A549 (cell line): ENCODE data around the gene PFKFB3. TPM values are rescaled to one million over a fixed set of nuclear protein-coding genes. Genes with fewer than 3 reads are reported as not detected.
A peak's percentile ranks its signal among the peaks of the same experiment; 100 is the strongest.

ENCODE experiments used
- ATAC-seq, 2 experiments: fragments of 200-7000 bp in 1 of 2; fragments of >200 bp in 1 of 2; cut with Nextera tagmentation in 1 of 2; cut with Tn5 transposase in 1 of 2; 3 replicates each; pipeline versions ENCODE4 v1.8.0 to v1.9.1; 2018 to 2020; ENCODE audit warnings: mild to moderate bottlenecking in 1 of 2, moderate library complexity in 1 of 2
- CTCF ChIA-PET: fragments of 300-600 bp; sonication (Branson Sonifier 250); formaldehyde crosslinking; extraction: SDS; loops from one replicate; lab custom pipeline; 2021; ENCODE audit warnings: antibody characterized with exemption, inconsistent platforms; lab: Yijun Ruan, JAX
- POLR2A ChIA-PET: fragments of 350-600 bp; formaldehyde crosslinking; extraction: SDS; loops from one replicate; lab custom pipeline; 2021; ENCODE audit warnings: antibody characterized with exemption, inconsistent platforms; lab: Yijun Ruan, JAX
- DNase-seq, 2 experiments: peaks; one replicate each; pipeline versions ENCODE4 v3.0.0 to v3.0.0-alpha.2; 2011 to 2016; ENCODE audit warnings: low read depth in 1 of 2, low spot score in 1 of 2
- FAIRE-seq: peaks from 2 replicates; lab custom pipeline; 2011; peaks lifted over from hg19 to GRCh38; lab: Jason Lieb, UNC
- H3K27ac ChIP-seq, 2 experiments: fragments of >200 bp; sonication (Bioruptor Twin); formaldehyde crosslinking; 3 replicates each; pipeline ENCODE4 v1.5.1; 2016 to 2017
- H3K4me1 ChIP-seq: fragments of >200 bp; sonication (Bioruptor Twin); formaldehyde crosslinking; 3 replicates; pipeline ENCODE4 v1.6.1; 2016
- H3K4me2 ChIP-seq: fragments of >200 bp; sonication (Bioruptor Twin); formaldehyde crosslinking; 3 replicates; pipeline ENCODE4 v1.6.1; 2016
- H3K4me3 ChIP-seq: fragments of >200 bp; sonication (Bioruptor Twin); formaldehyde crosslinking; 3 replicates; pipeline ENCODE4 v1.5.1; 2016
- H3K9me3 ChIP-seq: fragments of >200 bp; sonication (Bioruptor Twin); formaldehyde crosslinking; 3 replicates; pipeline ENCODE4 v1.6.1; 2016
- CBX8 ChIP-seq: fragments of 200-600 bp; sonication (generic); IDR thresholded peaks from 2 replicates; pipeline ENCODE4 v1.6.1; 2016
- ESRRA ChIP-seq: fragments of 150-350 bp; IDR thresholded peaks from 2 replicates; pipeline ENCODE4 v1.6.1; 2014; ENCODE audit warnings: mild to moderate bottlenecking, low read length, borderline replicate concordance
- GATA3 ChIP-seq: IDR thresholded peaks from 2 replicates; pipeline ENCODE4 v1.6.1; 2012; ENCODE audit warnings: borderline replicate concordance
- HDAC2 ChIP-seq: fragments of 200-600 bp; sonication (generic); IDR thresholded peaks from 2 replicates; pipeline ENCODE4 v1.6.1; 2016
- JUN ChIP-seq, 2 experiments: fragments of >200 bp; sonication (Bioruptor Twin); formaldehyde crosslinking; IDR thresholded peaks; 2 replicates in 1 of 2; 3 replicates in 1 of 2; pipeline ENCODE4 v1.6.1; 2016 to 2017
- JUNB ChIP-seq: fragments of >200 bp; sonication (Bioruptor Twin); formaldehyde crosslinking; IDR thresholded peaks from 2 replicates; pipeline ENCODE4 v1.6.1; 2016
- KDM1A ChIP-seq: fragments of 200-600 bp; sonication (generic); IDR thresholded peaks from 2 replicates; pipeline ENCODE4 v1.6.1; 2016; ENCODE audit warnings: low read depth, mild to moderate bottlenecking
- MAFK ChIP-seq: fragments of 450-650 bp; IDR thresholded peaks from 2 replicates; pipeline ENCODE4 v1.6.1; 2014; ENCODE audit not compliant: partially characterized antibody
- NR3C1 ChIP-seq: fragments of >200 bp; sonication (Bioruptor Twin); formaldehyde crosslinking; IDR thresholded peaks from 3 replicates; pipeline ENCODE4 v1.6.1; 2017
- PHF8 ChIP-seq: fragments of 200-600 bp; sonication (generic); IDR thresholded peaks from 2 replicates; pipeline ENCODE4 v1.6.1; 2016; ENCODE audit warnings: low read depth, mild to moderate bottlenecking, antibody characterized with exemption, moderate library complexity, borderline replicate concordance
- POLR2A ChIP-seq: IDR thresholded peaks from 2 replicates; pipeline ENCODE4 v1.6.1; 2012; ENCODE audit warnings: mild to moderate bottlenecking, low read length
- POLR2AphosphoS2 ChIP-seq: conservative IDR thresholded peaks from 2 replicates; pipeline ENCODE4 v1.6.1; 2012; ENCODE audit warnings: low read length, improper control_type of control experiment, inconsistent platforms
- RCOR1 ChIP-seq: fragments of 150-350 bp; IDR thresholded peaks from 2 replicates; pipeline ENCODE4 v1.6.1; 2014; ENCODE audit warnings: antibody characterized with exemption, low read length, low read depth
- SREBF2 ChIP-seq: fragments of 450-650 bp; IDR thresholded peaks from 2 replicates; pipeline ENCODE4 v1.6.1; 2014; ENCODE audit warnings: mild to moderate bottlenecking, moderate library complexity
- TFCP2L1 ChIP-seq: fragments of 250-450 bp; sonication (Bioruptor Pico); IDR thresholded peaks from 2 replicates; pipeline ENCODE4 v1.5.0; 2021; ENCODE audit warnings: mild to moderate bottlenecking
- TP53 ChIP-seq: fragments of 250-450 bp; sonication (Bioruptor Pico); IDR thresholded peaks from 2 replicates; pipeline ENCODE4 v1.5.0; 2021; ENCODE audit warnings: mild to moderate bottlenecking, moderate library complexity
- WGBS: methylation state at CpG from one replicate; pipeline ENCODE4 v1.1.6; 2017; ENCODE audit errors: missing lambda C conversion rate; 5-methylcytosine and 5-hydroxymethylcytosine counted together
- polyA plus RNA-seq, 4 experiments: library from polyadenylated mRNA; depleted of rRNA in 3 of 4; stranded (reverse); fragments of >200 nt; fragmentation: RNase III in 1 of 4; extraction: RNeasy Plus Mini Kit Qiagen cat#74134 plus additional on column Dnase treatment in 1 of 4; gene quantifications; 2 replicates in 3 of 4; 3 replicates in 1 of 4; pipeline ENCODE4 v1.2.3, GENCODE V29; 2011 to 2017
- TF ChIP-seq, protein P1 (sequence below): IDR thresholded peaks from 2 replicates; pipeline ENCODE4 v1.6.1; 2012
- TF ChIP-seq, protein P2 (sequence below): IDR thresholded peaks from 2 replicates; pipeline ENCODE4 v1.6.1; 2012
- TF ChIP-seq, protein P3 (sequence below): IDR thresholded peaks from 2 replicates; pipeline ENCODE4 v1.6.1; 2012; ENCODE audit warnings: low read depth, borderline replicate concordance
- TF ChIP-seq, protein P4 (sequence below): fragments of 150-350 bp; IDR thresholded peaks from 2 replicates; pipeline ENCODE4 v1.6.1; 2014; ENCODE audit warnings: low read depth, mild to moderate bottlenecking, low read length
- TF ChIP-seq, protein P5 (sequence below): fragments of 250-450 bp; sonication (Bioruptor Pico); IDR thresholded peaks from 2 replicates; pipeline ENCODE4 v1.5.0; 2020; ENCODE audit warnings: low read depth, mild to moderate bottlenecking, moderate library complexity

PFKFB3 gene
- polyA plus RNA-seq, 2 of the 4 experiments (the other 2 are of a cell fraction) = 139 to 232 TPM

DNA sequence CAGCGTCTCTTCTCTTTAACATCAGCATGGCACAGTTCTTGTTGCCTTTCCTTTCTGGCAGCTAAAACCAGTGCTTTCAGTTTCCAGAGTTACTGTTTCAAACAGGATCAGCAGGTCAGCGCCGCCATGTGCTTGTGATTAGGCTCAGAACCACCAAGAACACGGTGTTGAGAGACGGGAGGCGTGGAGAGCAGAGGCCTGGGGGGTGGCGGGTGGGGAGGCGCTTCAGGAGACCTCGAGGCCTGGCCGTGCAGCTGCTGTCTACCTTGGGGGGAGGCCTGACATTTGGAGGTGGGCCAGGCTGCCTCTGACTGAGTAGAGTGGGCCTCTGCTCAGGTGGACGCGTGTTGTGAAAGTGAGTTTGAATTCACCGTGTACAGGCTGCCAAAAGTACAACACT lies 22.0 kb downstream of the PFKFB3 start:
- POLR2A ChIA-PET = no interaction called here
- Histone ChIP-seq H3K27ac (peak overlapping the region; percentile 69 to 82; a peak in 3 of 6 replicates), H3K4me3 (no peak overlapping the region), H3K4me1 (peaks cover 96% of the 10 kb centered on the region), H3K9me3 (no peaks in the 10 kb centered on the region)
- no peak for DNase-seq
- TF ChIP-seq SREBF2 (no peak), HDAC2 (no peak), GATA3 (no peak)
- TF ChIP-seq, protein P1, sequence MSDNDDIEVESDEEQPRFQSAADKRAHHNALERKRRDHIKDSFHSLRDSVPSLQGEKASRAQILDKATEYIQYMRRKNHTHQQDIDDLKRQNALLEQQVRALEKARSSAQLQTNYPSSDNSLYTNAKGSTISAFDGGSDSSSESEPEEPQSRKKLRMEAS = 0 out of 2 replicates have a peak, but pooled peaks have one; percentile 26
- TF ChIP-seq, protein P2, sequence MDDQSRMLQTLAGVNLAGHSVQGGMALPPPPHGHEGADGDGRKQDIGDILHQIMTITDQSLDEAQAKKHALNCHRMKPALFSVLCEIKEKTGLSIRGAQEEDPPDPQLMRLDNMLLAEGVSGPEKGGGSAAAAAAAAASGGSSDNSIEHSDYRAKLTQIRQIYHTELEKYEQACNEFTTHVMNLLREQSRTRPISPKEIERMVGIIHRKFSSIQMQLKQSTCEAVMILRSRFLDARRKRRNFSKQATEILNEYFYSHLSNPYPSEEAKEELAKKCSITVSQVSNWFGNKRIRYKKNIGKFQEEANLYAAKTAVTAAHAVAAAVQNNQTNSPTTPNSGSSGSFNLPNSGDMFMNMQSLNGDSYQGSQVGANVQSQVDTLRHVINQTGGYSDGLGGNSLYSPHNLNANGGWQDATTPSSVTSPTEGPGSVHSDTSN = no peak
- TF ChIP-seq, all 56 proteins: peak for 1
- no peak for FAIRE-seq
- CTCF ChIA-PET = interaction anchor here (0.9 to 3.5 kb wide), 6 partner anchors 9 to 177 kb away, joined by 3 to 12 read pairs (median 8); partner anchors contain the start of gene PFKFB3
- 83% methylated on average over 13 of the region's 13 CpGs for WGBS
- H3K4me2 ChIP-seq = no peak overlapping the region
- no peak for ATAC-seq

DNA sequence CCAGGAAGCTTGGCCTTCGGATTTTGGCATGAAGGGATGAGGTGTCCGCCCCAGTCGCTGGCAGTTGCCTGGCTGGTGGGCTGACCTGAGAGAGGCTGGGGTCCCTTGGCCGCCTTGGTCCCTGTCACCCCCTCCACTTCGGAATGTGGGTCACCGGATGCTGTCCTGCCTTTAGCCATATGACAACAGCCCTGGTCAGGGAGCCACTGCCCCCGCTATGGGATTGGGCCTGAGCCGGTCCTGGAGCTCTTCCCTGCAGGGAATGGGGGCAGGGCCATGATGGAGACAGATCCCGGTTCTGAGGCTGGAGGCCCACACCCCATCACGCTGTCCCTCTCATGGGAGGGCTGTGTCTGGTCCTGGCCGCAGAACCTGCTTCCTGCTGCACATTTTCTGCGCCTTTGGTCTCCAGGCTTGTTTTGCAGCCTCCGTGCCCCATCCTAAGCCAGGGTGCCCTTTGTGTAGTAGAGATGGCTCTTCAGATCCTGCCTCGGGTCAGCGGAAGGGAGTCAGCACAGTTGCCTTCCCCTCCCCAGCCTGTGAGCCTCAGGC lies 22.6 kb downstream of the PFKFB3 start:
- no peak for FAIRE-seq
- no peaks in the 10 kb centered on the region for H3K9me3 ChIP-seq
- no peak for DNase-seq
- ATAC-seq = no peak
- no peak overlapping the region for H3K4me3 ChIP-seq
- TF ChIP-seq JUN (IDR thresholded peaks at IDR 0.05) = peak in 1 of 2 experiments; percentile 11; a peak in 1 of 5 replicates
- TF ChIP-seq POLR2AphosphoS2 = peak; percentile 60; the same call in 1 of the 2 replicates
- TF ChIP-seq POLR2A = no peak
- no peak for TF ChIP-seq TP53 (CRISPR knock-in tag)
- peaks cover 96% of the 10 kb centered on the region for H3K4me1 ChIP-seq
- ChIA-PET CTCF (interaction anchor here (1.4 to 3.5 kb wide), 5 partner anchors 9 to 181 kb away, joined by 3 to 12 read pairs (median 9); partner anchors contain the start of gene PFKFB3), POLR2A (no interaction called here)
- peak overlapping the region; percentile 69 to 82; a peak in 4 of 6 replicates for H3K27ac ChIP-seq
- 82% methylated on average over 13 of the region's 15 CpGs for WGBS
- no peak overlapping the region for H3K4me2 ChIP-seq

DNA sequence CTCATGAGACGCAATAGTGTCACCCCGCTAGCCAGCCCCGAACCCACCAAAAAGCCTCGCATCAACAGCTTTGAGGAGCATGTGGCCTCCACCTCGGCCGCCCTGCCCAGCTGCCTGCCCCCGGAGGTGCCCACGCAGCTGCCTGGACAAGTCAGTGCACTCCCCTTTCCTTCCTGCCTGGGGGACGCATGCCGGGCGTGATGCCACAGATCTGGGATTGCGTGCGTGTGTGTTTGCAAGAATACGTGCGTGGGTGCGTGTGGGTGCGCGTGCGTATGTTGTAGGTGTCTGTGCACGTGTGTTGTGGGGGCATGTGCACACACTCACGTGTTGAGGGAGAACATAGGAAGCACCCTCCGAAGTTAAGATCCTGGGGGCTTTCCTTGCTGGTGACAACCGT lies 23.5 kb downstream of the PFKFB3 start:
- no peak for TF ChIP-seq MAFK
- TF ChIP-seq RCOR1 = no peak
- TF ChIP-seq NR3C1 = no peak
- TF ChIP-seq ESRRA = no peak
- TF ChIP-seq TFCP2L1 (CRISPR knock-in tag) = no peak
- POLR2A ChIA-PET = no interaction called here
- no peak overlapping the region for H3K4me3 ChIP-seq
- H3K9me3 ChIP-seq = no peaks in the 10 kb centered on the region
- peaks cover 96% of the 10 kb centered on the region for H3K4me1 ChIP-seq
- CTCF ChIA-PET = interaction anchor here (1.4 to 3.0 kb wide), 2 partner anchors 11 to 180 kb away, joined by 3 to 9 read pairs; no protein-coding TSS in a partner anchor
- WGBS = 89% methylated on average over 23 of the region's 23 CpGs
- FAIRE-seq (no peak), DNase-seq (no peak), ATAC-seq (no peak)
- no peak overlapping the region for H3K4me2 ChIP-seq
- H3K27ac ChIP-seq = peak overlapping the region; percentile 1 to 82; a peak in 4 of 6 replicates

DNA sequence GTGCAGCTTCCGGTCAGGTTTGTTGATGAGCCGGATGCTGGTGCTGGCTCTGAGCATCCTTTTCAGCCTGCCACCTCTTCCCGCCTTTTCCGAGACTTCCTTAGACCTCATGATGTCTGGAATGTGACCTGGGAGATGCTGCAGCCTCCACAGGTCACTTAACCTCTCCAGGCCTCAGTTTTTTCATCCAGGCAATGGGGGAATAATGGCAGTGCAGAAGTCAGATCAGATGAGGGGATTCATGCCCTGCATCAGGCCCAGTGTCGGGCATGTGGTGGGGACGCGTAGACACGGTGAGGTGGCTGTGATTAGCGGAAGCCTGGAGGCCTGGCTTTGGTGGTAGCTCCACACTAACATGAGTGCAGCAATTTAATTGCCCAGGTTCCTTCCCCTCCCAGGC lies 24.6 kb downstream of the PFKFB3 start:
- H3K4me3 ChIP-seq = no peak overlapping the region
- 94% methylated on average over 9 of the region's 9 CpGs for WGBS
- no peaks in the 10 kb centered on the region for H3K9me3 ChIP-seq
- peak overlapping the region; percentile 46 to 82; a peak in 4 of 6 replicates for H3K27ac ChIP-seq
- peaks cover 96% of the 10 kb centered on the region for H3K4me1 ChIP-seq
- TF ChIP-seq KDM1A (peak; percentile 79; the same call in 1 of the 2 replicates), CBX8 (no peak), POLR2AphosphoS2 (peak; percentile 67), PHF8 (no peak), JUNB (no peak), HDAC2 (peak; percentile 77; the same call in 1 of the 2 replicates)
- TF ChIP-seq, protein P3, sequence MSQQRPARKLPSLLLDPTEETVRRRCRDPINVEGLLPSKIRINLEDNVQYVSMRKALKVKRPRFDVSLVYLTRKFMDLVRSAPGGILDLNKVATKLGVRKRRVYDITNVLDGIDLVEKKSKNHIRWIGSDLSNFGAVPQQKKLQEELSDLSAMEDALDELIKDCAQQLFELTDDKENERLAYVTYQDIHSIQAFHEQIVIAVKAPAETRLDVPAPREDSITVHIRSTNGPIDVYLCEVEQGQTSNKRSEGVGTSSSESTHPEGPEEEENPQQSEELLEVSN = peak; percentile 40; the same call in 1 of the 2 replicates
- TF ChIP-seq, protein P1 = peak; percentile 42; the same call in 1 of the 2 replicates
- TF ChIP-seq, protein P4, sequence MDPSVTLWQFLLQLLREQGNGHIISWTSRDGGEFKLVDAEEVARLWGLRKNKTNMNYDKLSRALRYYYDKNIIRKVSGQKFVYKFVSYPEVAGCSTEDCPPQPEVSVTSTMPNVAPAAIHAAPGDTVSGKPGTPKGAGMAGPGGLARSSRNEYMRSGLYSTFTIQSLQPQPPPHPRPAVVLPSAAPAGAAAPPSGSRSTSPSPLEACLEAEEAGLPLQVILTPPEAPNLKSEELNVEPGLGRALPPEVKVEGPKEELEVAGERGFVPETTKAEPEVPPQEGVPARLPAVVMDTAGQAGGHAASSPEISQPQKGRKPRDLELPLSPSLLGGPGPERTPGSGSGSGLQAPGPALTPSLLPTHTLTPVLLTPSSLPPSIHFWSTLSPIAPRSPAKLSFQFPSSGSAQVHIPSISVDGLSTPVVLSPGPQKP = no peak
- TF ChIP-seq, protein P5, sequence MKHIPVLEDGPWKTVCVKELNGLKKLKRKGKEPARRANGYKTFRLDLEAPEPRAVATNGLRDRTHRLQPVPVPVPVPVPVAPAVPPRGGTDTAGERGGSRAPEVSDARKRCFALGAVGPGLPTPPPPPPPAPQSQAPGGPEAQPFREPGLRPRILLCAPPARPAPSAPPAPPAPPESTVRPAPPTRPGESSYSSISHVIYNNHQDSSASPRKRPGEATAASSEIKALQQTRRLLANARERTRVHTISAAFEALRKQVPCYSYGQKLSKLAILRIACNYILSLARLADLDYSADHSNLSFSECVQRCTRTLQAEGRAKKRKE (CRISPR knock-in tag) = no peak
- POLR2A ChIA-PET = interaction anchor here (1.0 kb wide), 1 partner anchor 48 kb away, joined by 4 read pairs; no protein-coding TSS in a partner anchor
- no peak for FAIRE-seq
- peak overlapping the region; percentile 15; the same call in 2 of the 3 replicates for H3K4me2 ChIP-seq
- no peak for ATAC-seq
- CTCF ChIA-PET = interaction anchor here (0.6 to 2.2 kb wide), 5 partner anchors 9 to 418 kb away, joined by 3 to 11 read pairs (median 4); no protein-coding TSS in a partner anchor
- DNase-seq = no peak
